ENCODE measurements around the gene PRICKLE4. TPM values are rescaled to one million over a fixed set of nuclear protein-coding genes. Genes with fewer than 3 reads are reported as not detected.

Gene PRICKLE4
- total and polyA plus RNA-seq, 2 experiments from 2014 or later: 0.80 to 4.0 TPM

DNA sequence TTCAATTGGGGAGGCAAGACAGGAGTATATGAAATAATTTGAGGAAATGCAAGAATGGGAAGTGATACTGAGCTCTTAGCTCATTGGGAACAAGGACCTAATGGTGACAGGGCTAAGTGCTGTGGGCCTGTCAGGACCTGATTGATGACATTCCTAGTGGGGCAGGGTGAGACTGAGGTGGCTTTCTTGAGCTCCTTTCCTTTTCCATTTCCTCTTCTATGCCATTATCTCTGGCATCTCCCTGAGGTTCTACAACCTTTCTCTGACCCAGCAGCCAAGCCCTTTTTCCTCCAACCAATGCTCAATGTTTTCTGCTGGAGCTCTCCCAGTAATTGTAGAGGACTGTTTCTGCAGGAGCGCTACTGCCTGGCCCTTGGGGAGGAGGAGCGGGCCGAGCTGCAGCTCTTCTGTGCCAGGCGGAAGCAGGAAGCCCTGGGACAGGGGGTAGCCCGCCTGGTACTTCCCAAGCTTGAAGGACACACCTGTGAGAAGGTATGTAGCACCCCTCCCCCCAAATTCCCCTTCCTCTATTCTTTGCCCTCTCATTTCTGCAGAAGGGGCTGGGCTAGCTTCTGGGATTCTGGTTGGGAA lies 4.1 kb downstream of the PRICKLE4 start:
- H4K20me1 ChIP-seq (ENCODE audit: insufficient read depth, poor library complexity, severe bottlenecking): no peaks in the 10 kb centered on the region
- peaks cover 13% of the 10 kb centered on the region for H3K4me1 ChIP-seq (ENCODE audit: insufficient read depth)
- WGBS (ENCODE audit: low lambda C conversion rate, missing lambda C conversion rate): 78% methylated on average over 5 of the region's 5 CpGs
- H3K27ac ChIP-seq: no peak overlapping the region
- no peaks in the 10 kb centered on the region for H3K9me3 ChIP-seq (ENCODE audit: low read depth)
- no peak overlapping the region for H2AFZ ChIP-seq
- TF ChIP-seq, protein P1, sequence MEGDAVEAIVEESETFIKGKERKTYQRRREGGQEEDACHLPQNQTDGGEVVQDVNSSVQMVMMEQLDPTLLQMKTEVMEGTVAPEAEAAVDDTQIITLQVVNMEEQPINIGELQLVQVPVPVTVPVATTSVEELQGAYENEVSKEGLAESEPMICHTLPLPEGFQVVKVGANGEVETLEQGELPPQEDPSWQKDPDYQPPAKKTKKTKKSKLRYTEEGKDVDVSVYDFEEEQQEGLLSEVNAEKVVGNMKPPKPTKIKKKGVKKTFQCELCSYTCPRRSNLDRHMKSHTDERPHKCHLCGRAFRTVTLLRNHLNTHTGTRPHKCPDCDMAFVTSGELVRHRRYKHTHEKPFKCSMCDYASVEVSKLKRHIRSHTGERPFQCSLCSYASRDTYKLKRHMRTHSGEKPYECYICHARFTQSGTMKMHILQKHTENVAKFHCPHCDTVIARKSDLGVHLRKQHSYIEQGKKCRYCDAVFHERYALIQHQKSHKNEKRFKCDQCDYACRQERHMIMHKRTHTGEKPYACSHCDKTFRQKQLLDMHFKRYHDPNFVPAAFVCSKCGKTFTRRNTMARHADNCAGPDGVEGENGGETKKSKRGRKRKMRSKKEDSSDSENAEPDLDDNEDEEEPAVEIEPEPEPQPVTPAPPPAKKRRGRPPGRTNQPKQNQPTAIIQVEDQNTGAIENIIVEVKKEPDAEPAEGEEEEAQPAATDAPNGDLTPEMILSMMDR (IDR thresholded peaks at IDR 0.05; ENCODE audit: poor library complexity): no peak
- TF ChIP-seq EZH2 (IDR thresholded peaks at IDR 0.05; ENCODE audit: borderline replicate concordance): no peak
- TF ChIP-seq EZH2phosphoT487 (IDR thresholded peaks at IDR 0.05; ENCODE audit: low read depth, severe bottlenecking, unreplicated experiment): no peak
- peaks cover 20% of the 10 kb centered on the region for H3K79me2 ChIP-seq
- no peaks in the 10 kb centered on the region for H3K9me2 ChIP-seq (replicated peaks; ENCODE audit: insufficient read depth)
- H3K27me3 ChIP-seq: no peaks in the 10 kb centered on the region
- H3K4me2 ChIP-seq: no peak overlapping the region
- no peaks in the 10 kb centered on the region for H3K36me3 ChIP-seq (replicated peaks; ENCODE audit: insufficient read depth, low read depth)
- no peak for DNase-seq (ENCODE audit: low spot score)
- no peak overlapping the region for H3K4me3 ChIP-seq

DNA sequence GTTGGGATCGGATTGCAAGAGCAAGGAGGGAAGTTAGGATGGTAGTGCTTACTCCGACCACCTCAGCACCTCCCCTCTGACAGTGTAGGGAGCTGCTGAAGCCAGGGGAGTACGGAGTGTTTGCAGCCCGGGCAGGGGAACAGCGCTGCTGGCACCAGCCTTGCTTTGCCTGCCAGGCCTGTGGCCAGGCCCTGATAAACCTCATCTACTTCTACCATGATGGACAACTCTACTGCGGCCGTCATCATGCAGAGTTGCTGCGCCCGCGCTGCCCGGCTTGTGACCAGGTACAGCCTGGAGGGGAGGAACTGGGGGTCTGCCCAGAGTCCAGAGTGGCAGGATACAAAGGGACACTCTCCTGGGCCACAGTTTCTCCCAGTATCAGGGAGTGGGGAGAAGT lies 4.7 kb downstream of the PRICKLE4 start:
- peaks cover 25% of the 10 kb centered on the region for H3K79me2 ChIP-seq
- no peaks in the 10 kb centered on the region for H3K9me2 ChIP-seq (replicated peaks; ENCODE audit: insufficient read depth)
- no peaks in the 10 kb centered on the region for H3K27me3 ChIP-seq
- WGBS (ENCODE audit: low lambda C conversion rate, missing lambda C conversion rate): 91% methylated on average over 11 of the region's 11 CpGs
- no peak overlapping the region for H3K27ac ChIP-seq
- no peak overlapping the region for H3K4me3 ChIP-seq
- H2AFZ ChIP-seq: no peak overlapping the region
- peaks cover 13% of the 10 kb centered on the region for H3K4me1 ChIP-seq (ENCODE audit: insufficient read depth)
- no peak for TF ChIP-seq EZH2 (IDR thresholded peaks at IDR 0.05; ENCODE audit: borderline replicate concordance)
- TF ChIP-seq, protein P1 (IDR thresholded peaks at IDR 0.05; ENCODE audit: poor library complexity): no peak
- no peak for TF ChIP-seq EZH2phosphoT487 (IDR thresholded peaks at IDR 0.05; ENCODE audit: low read depth, severe bottlenecking, unreplicated experiment)
- no peaks in the 10 kb centered on the region for H4K20me1 ChIP-seq (ENCODE audit: insufficient read depth, poor library complexity, severe bottlenecking)
- H3K36me3 ChIP-seq (replicated peaks; ENCODE audit: insufficient read depth, low read depth): no peaks in the 10 kb centered on the region
- no peaks in the 10 kb centered on the region for H3K9me3 ChIP-seq (ENCODE audit: low read depth)
- no peak for DNase-seq (ENCODE audit: low spot score)
- H3K4me2 ChIP-seq: no peak overlapping the region

DNA sequence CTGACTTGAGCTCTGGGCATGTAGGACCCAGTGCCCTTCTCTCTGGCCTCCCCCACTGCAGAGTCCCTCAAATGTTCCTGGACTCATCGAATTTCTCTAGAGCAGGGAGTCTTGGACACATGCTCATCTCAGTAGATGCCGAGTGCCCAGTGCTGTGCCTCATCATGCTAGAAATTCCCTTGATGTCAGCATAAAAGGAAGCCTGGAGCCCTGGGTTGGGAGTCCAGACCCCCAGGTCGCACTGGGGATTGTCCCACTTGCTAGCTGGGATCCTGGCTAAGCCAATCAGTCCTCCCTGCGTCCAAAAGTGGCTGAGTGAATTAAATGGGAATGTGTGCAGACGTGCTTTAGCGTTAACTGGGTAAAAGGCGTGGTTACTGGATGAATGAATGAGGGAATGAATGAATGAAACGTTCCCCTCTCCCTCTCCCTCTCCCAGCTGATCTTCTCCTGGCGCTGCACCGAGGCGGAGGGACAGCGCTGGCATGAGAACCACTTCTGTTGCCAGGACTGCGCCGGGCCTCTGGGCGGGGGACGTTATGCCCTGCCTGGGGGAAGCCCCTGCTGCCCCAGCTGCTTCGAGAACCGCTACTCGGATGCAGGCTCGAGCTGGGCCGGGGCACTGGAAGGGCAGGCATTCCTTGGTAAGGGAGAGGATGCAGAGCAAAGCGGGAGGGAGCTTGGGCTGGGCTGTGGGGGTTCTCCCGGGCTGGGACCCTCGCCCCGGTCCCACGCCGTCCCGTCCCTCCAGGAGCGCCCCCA lies 5.3 kb downstream of the PRICKLE4 start:
- no peak overlapping the region for H3K27ac ChIP-seq

More for the DNA sequence above, 5.3 kb downstream of the PRICKLE4 start:
- peaks cover 13% of the 10 kb centered on the region for H3K4me1 ChIP-seq (ENCODE audit: insufficient read depth)
- peak overlapping the region; percentile 91 for H3K4me2 ChIP-seq
- H3K4me3 ChIP-seq: peak overlapping the region; percentile 87
- H3K79me2 ChIP-seq: peaks cover 25% of the 10 kb centered on the region
- no peaks in the 10 kb centered on the region for H3K9me2 ChIP-seq (replicated peaks; ENCODE audit: insufficient read depth)
- WGBS (ENCODE audit: low lambda C conversion rate, missing lambda C conversion rate): 55% methylated on average over 16 of the region's 29 CpGs
- DNase-seq (ENCODE audit: low spot score): peak; percentile 34
- no peak for TF ChIP-seq EZH2 (IDR thresholded peaks at IDR 0.05; ENCODE audit: borderline replicate concordance)
- TF ChIP-seq EZH2phosphoT487 (IDR thresholded peaks at IDR 0.05; ENCODE audit: low read depth, severe bottlenecking, unreplicated experiment): no peak
- TF ChIP-seq, protein P1 (IDR thresholded peaks at IDR 0.05; ENCODE audit: poor library complexity): no peak
- H3K27me3 ChIP-seq: no peaks in the 10 kb centered on the region
- H2AFZ ChIP-seq: no peak overlapping the region
- no peaks in the 10 kb centered on the region for H3K9me3 ChIP-seq (ENCODE audit: low read depth)
- no peaks in the 10 kb centered on the region for H3K36me3 ChIP-seq (replicated peaks; ENCODE audit: insufficient read depth, low read depth)
- no peaks in the 10 kb centered on the region for H4K20me1 ChIP-seq (ENCODE audit: insufficient read depth, poor library complexity, severe bottlenecking)
